Glutamatergic neuron (in vitro differentiated cells): ENCODE data around the gene SCN8A. TPM values are rescaled to one million over a fixed set of nuclear protein-coding genes. Genes with fewer than 3 reads are reported as not detected.

Source experiments
- DNase-seq: peaks from one replicate; pipeline ENCODE4 v3.0.0; 2022
- H3K27ac Mint-ChIP-seq: one replicate; pipeline ENCODE4 v1.8.0; 2020; ENCODE audit warnings: mild to moderate bottlenecking, mixed read lengths, inconsistent platforms; ENCODE audit not compliant: unreplicated experiment
- H3K27me3 Mint-ChIP-seq: one replicate; pipeline ENCODE4 v1.8.0; 2020; ENCODE audit warnings: mild to moderate bottlenecking, moderate library complexity, mixed read lengths, inconsistent platforms; ENCODE audit not compliant: unreplicated experiment
- H3K36me3 Mint-ChIP-seq: one replicate; pipeline ENCODE4 v1.8.0; 2020; ENCODE audit warnings: mild to moderate bottlenecking, mixed read lengths, inconsistent platforms; ENCODE audit not compliant: unreplicated experiment
- H3K4me1 Mint-ChIP-seq: one replicate; pipeline ENCODE4 v1.8.0; 2020; ENCODE audit warnings: mild to moderate bottlenecking, low read depth, mixed read lengths, inconsistent platforms; ENCODE audit not compliant: unreplicated experiment
- H3K4me3 Mint-ChIP-seq: one replicate; pipeline ENCODE4 v1.8.0; 2020; ENCODE audit warnings: mild to moderate bottlenecking, mixed read lengths, inconsistent platforms; ENCODE audit not compliant: unreplicated experiment
- H3K9me3 Mint-ChIP-seq: one replicate; pipeline ENCODE4 v1.8.0; 2020; ENCODE audit warnings: mild to moderate bottlenecking, moderate library complexity, mixed read lengths, inconsistent platforms; ENCODE audit not compliant: unreplicated experiment
- total RNA-seq: library from RNA; stranded (reverse); fragmentation: NEBNext Ultra II Directional; extraction: Animal tissue kit (Norgen Biotek cat#: 25700); gene quantifications from one replicate; pipeline ENCODE4 v1.2.1, GENCODE V29; 2021; ENCODE audit not compliant: unreplicated experiment
- TF ChIP-seq, protein P1 (sequence below): fragments of 200-600 bp; sonication (generic); IDR thresholded peaks from one replicate; pipeline ENCODE4 v1.5.0; 2021; ENCODE audit not compliant: partially characterized antibody, unreplicated experiment

The SCN8A gene
- total RNA-seq, 1 donor from 2014 or later: 47.6 TPM

DNA sequence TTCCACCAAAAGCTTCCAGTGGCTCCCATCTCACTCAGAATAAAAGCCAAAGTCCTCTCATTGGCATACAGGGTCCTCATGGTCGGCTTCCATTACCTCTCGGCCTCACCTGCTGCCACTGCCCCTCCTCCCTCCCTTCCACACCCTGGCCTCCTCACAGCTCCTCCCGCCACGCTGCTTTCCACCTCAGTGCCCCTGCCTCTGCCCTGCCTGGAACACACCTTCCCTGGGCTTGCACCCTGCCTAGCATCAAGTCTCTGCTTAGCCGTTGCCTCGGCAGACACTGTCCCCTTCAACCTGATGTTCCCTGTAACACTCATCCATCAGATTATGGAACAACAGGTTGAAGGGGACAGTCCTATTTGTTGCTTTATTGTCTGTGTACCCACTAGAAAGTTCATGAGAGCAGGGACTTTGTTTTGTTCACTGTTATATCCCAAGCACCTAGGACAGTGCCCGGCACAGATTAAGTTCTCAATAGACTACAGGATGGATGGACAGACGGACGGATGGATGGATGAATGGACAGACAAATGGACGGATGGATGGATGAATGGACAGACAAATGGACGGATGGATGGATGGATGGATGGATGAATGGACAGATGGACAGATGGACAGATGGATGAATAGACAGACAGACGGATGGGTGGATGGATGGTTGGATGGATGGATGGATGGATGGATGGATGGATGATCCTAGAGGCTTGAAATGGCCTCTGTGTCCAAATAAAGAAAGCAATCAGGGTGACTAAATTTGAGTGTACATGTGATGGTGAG lies 242.6 kb downstream of the SCN8A start:
- Mint-ChIP-seq H3K4me3 (peak overlapping the region; percentile 70), H3K36me3 (peaks cover 5% of the 10 kb centered on the region), H3K27me3 (peaks cover 28% of the 10 kb centered on the region), H3K9me3 (peaks cover 24% of the 10 kb centered on the region), H3K4me1 (peaks cover 67% of the 10 kb centered on the region), H3K27ac (peak overlapping the region; percentile 88)
- no peak for DNase-seq
- TF ChIP-seq, protein P1, sequence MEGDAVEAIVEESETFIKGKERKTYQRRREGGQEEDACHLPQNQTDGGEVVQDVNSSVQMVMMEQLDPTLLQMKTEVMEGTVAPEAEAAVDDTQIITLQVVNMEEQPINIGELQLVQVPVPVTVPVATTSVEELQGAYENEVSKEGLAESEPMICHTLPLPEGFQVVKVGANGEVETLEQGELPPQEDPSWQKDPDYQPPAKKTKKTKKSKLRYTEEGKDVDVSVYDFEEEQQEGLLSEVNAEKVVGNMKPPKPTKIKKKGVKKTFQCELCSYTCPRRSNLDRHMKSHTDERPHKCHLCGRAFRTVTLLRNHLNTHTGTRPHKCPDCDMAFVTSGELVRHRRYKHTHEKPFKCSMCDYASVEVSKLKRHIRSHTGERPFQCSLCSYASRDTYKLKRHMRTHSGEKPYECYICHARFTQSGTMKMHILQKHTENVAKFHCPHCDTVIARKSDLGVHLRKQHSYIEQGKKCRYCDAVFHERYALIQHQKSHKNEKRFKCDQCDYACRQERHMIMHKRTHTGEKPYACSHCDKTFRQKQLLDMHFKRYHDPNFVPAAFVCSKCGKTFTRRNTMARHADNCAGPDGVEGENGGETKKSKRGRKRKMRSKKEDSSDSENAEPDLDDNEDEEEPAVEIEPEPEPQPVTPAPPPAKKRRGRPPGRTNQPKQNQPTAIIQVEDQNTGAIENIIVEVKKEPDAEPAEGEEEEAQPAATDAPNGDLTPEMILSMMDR: no peak

DNA sequence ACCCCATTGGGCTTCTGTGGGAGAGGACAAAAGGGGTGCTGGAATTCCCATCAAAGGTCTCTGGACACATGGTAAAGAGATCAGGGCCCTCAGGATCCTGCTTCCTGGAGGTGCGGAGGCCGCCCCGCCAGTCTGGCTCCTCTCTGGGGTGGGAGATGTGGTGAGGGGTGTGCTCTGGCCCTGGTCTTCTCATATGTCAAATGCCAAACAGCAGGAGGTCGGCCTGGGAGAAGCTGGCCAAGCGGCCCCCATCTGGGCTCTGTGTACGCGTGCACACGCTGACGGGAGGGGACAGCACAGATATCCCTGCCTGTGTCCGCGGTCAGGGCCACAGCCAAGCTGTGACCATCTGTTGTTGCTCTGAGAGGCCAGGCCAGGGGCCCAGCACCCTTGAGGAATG lies 243.4 kb downstream of the SCN8A start:
- peaks cover 5% of the 10 kb centered on the region for H3K36me3 Mint-ChIP-seq
- peaks cover 22% of the 10 kb centered on the region for H3K9me3 Mint-ChIP-seq
- TF ChIP-seq, protein P1: no peak
- peaks cover 67% of the 10 kb centered on the region for H3K4me1 Mint-ChIP-seq
- peak overlapping the region; percentile 90 for H3K27ac Mint-ChIP-seq
- peak; percentile 51 for DNase-seq
- peaks cover 34% of the 10 kb centered on the region for H3K27me3 Mint-ChIP-seq
- H3K4me3 Mint-ChIP-seq: peak overlapping the region; percentile 70

DNA sequence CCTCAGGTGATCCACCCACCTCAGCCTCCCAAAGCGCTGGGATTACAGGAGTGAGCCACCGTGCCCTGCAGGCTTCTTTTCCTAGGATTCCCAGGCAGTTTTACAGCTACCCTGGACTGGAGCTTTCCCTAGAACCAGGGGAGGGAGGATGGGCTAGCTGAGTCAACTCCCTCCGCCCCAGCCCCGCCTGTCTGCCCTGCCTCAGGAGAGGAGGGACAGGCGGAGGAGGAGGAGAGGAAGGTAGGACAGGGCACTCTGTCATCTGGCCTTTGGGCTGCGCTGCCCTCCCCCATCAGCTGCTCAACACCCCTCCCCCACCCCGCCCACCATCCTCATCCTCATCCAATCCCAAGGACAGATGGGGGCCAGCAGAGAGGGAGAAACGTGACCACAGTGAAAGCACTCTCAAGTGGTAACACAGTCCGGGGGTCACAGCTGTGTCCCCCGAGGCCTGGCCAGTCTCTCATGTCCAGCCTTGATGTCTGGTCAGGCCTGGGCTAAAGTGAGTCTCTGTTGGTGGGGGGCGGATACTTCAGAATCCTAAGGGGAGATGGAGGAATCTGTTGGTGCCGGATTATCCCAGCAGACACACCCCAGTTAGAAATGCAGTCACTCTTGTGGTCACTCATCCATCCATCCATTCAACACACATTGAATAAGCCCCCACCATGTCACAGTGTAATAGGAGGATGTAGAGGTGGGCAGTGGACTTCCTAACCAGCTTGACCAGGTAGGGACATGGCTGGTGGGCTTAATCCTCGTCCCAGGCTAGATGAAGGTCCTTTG lies 245.2 kb downstream of the SCN8A start:
- Mint-ChIP-seq H3K4me3 (peak overlapping the region; percentile 76), H3K27me3 (peaks cover 33% of the 10 kb centered on the region), H3K27ac (peak overlapping the region; percentile 97), H3K9me3 (peaks cover 18% of the 10 kb centered on the region), H3K4me1 (peaks cover 70% of the 10 kb centered on the region), H3K36me3 (peaks cover 5% of the 10 kb centered on the region)
- DNase-seq: peak; percentile 81
- TF ChIP-seq, protein P1: no peak

DNA sequence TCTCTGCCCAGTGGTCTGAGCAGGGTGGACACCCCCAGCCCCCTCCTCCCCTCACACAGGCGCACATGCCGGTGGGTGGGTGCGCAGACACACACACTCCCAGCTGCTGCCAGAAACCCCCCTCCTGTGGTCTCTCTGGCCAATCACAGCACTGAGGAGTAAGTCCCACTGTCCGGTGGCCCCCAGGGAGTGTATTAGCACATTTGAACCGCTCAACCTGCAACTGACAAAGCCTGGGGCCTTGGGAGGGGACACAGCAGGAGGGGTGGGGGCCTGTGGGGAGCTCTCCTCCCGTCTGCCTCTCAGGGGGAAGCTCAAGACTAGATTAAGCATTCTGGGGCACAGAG lies 245.8 kb downstream of the SCN8A start:
- Mint-ChIP-seq H3K4me1 (peaks cover 69% of the 10 kb centered on the region), H3K36me3 (peaks cover 5% of the 10 kb centered on the region), H3K27ac (peak overlapping the region; percentile 97), H3K9me3 (peaks cover 18% of the 10 kb centered on the region), H3K4me3 (peak overlapping the region; percentile 76), H3K27me3 (peaks cover 35% of the 10 kb centered on the region)
- TF ChIP-seq, protein P1: no peak
- DNase-seq: peak; percentile 78

DNA sequence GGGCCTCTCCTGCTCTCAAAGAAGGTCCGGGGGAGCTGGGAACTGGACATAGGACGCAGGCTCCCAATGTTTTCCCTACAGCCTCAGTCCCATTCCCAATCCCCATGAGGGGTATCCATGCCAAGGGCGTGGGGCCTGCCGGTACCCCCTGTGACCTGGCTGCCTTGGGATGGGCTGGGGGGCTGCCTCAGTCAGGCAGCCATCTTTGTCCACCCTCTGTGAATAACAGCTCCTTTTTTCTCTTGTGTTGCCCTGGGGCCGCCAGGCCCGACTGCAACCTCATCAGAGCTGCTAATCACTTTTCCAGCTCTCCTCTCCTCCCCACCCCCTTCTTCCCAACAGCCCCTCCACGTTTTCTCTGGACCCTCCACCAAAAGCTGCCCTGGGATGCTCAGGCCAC lies 246.3 kb downstream of the SCN8A start:
- peak overlapping the region; percentile 76 for H3K4me3 Mint-ChIP-seq
- TF ChIP-seq, protein P1: no peak
- peaks cover 34% of the 10 kb centered on the region for H3K27me3 Mint-ChIP-seq
- H3K36me3 Mint-ChIP-seq: peaks cover 5% of the 10 kb centered on the region
- H3K4me1 Mint-ChIP-seq: peaks cover 69% of the 10 kb centered on the region
- DNase-seq: no peak
- peak overlapping the region; percentile 97 for H3K27ac Mint-ChIP-seq
- H3K9me3 Mint-ChIP-seq: peaks cover 18% of the 10 kb centered on the region
